ENCODE data around the gene ZMIZ1. TPM values are rescaled to one million over a fixed set of nuclear protein-coding genes. Genes with fewer than 3 reads are reported as not detected.

The ZMIZ1 gene
- total RNA-seq, 1 donor from 2014 or later: 84.7 TPM

- Histone ChIP-seq H3K4me3 (no peak overlapping the region), H3K4me1 (peaks cover 11% of the 10 kb centered on the region), H3K36me3 (no peaks in the 10 kb centered on the region), H3K9me3 (no peaks in the 10 kb centered on the region), H3K27ac (no peak overlapping the region), H3K27me3 (no peaks in the 10 kb centered on the region)
- peak; percentile 46 for DNase-seq
- ATAC-seq: no peak
- intact Hi-C loops (cut with DNase I): no loop called here
- TF ChIP-seq CTCF (IDR thresholded peaks at IDR 0.05): no peak
Measured at GRCh38 chr10:79044036-79044632, 24.6 kb upstream of the ZMIZ1 start.

DNA sequence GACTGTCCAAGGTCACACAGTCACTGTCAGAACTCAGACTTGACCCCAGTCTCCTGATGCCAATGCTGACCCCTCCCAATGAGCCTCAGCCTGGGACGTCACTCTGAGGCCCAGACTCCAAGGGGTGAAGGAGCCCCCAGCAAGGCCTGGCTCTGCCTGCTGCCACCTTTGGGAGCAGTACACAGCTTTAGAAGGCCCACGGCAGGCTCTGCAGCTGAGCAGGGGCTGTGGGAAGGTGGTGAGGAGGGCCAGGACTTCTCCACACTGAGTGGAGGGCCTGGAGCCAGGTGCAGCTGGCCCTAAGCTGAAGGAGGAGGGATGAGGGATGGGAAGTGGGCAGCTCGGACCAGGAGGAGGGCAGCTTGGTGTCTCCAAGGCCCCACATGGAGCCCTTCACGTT, 23.9 kb upstream of the ZMIZ1 start:
- intact Hi-C loops (cut with DNase I): no loop called here
- Histone ChIP-seq H3K27me3 (no peaks in the 10 kb centered on the region), H3K4me1 (peaks cover 12% of the 10 kb centered on the region), H3K27ac (no peak overlapping the region), H3K9me3 (no peaks in the 10 kb centered on the region), H3K4me3 (no peak overlapping the region), H3K36me3 (no peaks in the 10 kb centered on the region)
- no peak for TF ChIP-seq CTCF (IDR thresholded peaks at IDR 0.05)
- DNase-seq: peak; percentile 59
- no peak for ATAC-seq

GRCh38 chr10:79045566-79046175, 23.1 kb upstream of the ZMIZ1 start:
- Histone ChIP-seq H3K36me3 (no peaks in the 10 kb centered on the region), H3K27ac (no peak overlapping the region), H3K4me1 (peaks cover 18% of the 10 kb centered on the region), H3K4me3 (no peak overlapping the region), H3K9me3 (no peaks in the 10 kb centered on the region), H3K27me3 (no peaks in the 10 kb centered on the region)
- TF ChIP-seq CTCF (IDR thresholded peaks at IDR 0.05): no peak
- intact Hi-C loops (cut with DNase I): no loop called here
- no peak for ATAC-seq
- DNase-seq: peak; percentile 44

DNA sequence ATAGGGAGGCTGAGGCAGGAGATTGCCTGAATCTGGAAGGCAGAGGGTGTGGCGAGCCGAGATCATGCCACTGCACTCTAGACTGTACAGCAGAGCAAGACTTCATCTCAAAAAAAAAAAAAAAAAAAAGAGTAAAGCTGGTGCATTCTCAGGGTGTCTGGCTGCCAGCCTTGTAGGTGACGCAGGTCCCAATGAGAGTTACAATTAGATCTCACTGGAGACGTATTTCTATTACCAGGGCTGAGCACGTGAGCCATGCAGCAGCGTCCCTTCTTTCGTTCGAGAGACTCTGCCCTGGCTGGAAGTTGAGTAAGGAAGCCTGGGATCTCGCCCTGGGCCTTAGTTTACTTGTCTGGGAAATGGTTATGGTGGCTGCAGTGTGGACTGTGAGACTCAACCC, 22.4 kb upstream of the ZMIZ1 start:
- Histone ChIP-seq H3K27ac (no peak overlapping the region), H3K36me3 (no peaks in the 10 kb centered on the region), H3K4me1 (peaks cover 24% of the 10 kb centered on the region), H3K27me3 (no peaks in the 10 kb centered on the region), H3K4me3 (no peak overlapping the region), H3K9me3 (no peaks in the 10 kb centered on the region)
- TF ChIP-seq CTCF (IDR thresholded peaks at IDR 0.05): no peak
- DNase-seq (no peak), ATAC-seq (no peak)
- intact Hi-C loops (cut with DNase I): no loop called here

GRCh38 chr10:79046741-79047583, 21.8 kb upstream of the ZMIZ1 start:
- intact Hi-C loops (cut with DNase I): no loop called here
- ATAC-seq: peak; percentile 59
- H3K4me3 ChIP-seq: no peak overlapping the region
- TF ChIP-seq CTCF (IDR thresholded peaks at IDR 0.05): no peak
- no peaks in the 10 kb centered on the region for H3K36me3 ChIP-seq
- H3K27ac ChIP-seq: peak overlapping the region; percentile 75
- H3K9me3 ChIP-seq: no peaks in the 10 kb centered on the region
- peaks cover 30% of the 10 kb centered on the region for H3K4me1 ChIP-seq
- peak; percentile 60 for DNase-seq
- H3K27me3 ChIP-seq: no peaks in the 10 kb centered on the region
